Measurements from ENCODE around the gene AMZ1.
"Not testable (repeated sequence)": the region's sequence is repeated elsewhere in the genome, so short reads cannot be mapped to it uniquely, and the experiment has no call there.

AMZ1 gene

DNA sequence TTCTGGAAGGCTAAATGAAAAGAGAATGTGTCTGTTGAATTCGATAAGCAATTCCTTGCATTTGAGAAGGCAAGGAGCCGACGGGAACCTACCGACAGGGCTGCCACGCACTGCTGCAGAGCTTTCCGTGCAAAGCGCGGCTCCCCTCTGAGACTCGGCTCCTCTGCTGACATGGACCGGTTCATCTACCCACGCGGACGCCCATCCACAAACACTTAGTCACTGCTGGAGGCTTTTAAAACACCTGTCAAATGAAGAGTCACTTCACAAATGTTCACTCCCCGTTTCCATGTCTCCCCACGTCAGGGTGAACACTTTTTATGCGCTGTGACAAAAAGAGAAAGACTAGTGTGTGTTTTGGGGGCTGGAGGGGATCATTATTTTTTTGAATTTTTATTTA lies 32.0 kb downstream of the AMZ1 start:
- no peak for DNase-seq (ENCODE audit: low read depth)
- TF ChIP-seq, protein P1, sequence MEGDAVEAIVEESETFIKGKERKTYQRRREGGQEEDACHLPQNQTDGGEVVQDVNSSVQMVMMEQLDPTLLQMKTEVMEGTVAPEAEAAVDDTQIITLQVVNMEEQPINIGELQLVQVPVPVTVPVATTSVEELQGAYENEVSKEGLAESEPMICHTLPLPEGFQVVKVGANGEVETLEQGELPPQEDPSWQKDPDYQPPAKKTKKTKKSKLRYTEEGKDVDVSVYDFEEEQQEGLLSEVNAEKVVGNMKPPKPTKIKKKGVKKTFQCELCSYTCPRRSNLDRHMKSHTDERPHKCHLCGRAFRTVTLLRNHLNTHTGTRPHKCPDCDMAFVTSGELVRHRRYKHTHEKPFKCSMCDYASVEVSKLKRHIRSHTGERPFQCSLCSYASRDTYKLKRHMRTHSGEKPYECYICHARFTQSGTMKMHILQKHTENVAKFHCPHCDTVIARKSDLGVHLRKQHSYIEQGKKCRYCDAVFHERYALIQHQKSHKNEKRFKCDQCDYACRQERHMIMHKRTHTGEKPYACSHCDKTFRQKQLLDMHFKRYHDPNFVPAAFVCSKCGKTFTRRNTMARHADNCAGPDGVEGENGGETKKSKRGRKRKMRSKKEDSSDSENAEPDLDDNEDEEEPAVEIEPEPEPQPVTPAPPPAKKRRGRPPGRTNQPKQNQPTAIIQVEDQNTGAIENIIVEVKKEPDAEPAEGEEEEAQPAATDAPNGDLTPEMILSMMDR (IDR thresholded peaks at IDR 0.05; ENCODE audit: control insufficient read depth, extremely low read depth, insufficient read depth): no peak
- no peak overlapping the region for H3K4me3 ChIP-seq (ENCODE audit: low read depth, low read length)

DNA sequence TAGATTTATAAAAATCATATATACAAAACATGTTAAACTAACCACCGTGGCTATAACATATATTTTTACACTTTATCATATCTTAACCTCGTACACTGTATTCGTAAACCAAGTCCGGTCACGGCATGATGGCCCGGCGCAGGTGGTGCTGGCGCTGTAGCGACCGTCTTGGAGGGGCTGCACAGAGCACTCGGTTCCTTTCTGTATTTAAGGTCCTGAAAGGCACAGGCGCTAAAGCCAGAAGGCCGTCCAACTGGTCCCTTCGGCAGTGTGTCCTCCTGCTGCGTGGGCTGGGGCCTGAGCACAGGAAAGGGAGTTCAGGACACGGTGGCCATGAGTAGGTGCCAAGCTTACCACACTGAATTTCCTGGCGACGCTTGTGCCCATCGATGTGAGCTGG lies 33.8 kb downstream of the AMZ1 start:
- no peak for DNase-seq (ENCODE audit: low read depth)
- TF ChIP-seq, protein P1 (IDR thresholded peaks at IDR 0.05; ENCODE audit: control insufficient read depth, extremely low read depth, insufficient read depth): no peak
- H3K4me3 ChIP-seq (ENCODE audit: low read depth, low read length): no peak overlapping the region

DNA sequence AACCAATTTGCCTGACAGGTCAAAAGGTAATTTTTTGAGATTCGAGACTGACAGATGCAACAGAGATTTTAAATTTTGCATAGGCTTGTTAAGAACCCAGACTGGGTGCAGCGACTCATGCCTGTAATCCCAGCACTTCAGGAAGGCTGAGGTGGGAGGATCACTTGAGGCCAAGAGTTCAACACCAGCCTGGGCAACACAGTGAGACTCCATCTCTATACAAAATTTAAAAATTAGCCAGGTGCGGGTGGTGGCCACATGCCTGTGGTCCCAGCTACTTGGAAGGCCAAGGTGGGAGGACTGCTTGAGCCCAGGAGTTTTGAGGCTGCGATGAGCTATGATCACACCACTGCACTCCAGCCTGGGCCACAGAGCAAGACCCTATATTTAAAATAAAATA lies 34.6 kb downstream of the AMZ1 start:
- no peak overlapping the region for H3K4me3 ChIP-seq (ENCODE audit: low read depth, low read length)
- TF ChIP-seq, protein P1 (IDR thresholded peaks at IDR 0.05; ENCODE audit: control insufficient read depth, extremely low read depth, insufficient read depth): no peak
- no peak for DNase-seq (ENCODE audit: low read depth)

DNA sequence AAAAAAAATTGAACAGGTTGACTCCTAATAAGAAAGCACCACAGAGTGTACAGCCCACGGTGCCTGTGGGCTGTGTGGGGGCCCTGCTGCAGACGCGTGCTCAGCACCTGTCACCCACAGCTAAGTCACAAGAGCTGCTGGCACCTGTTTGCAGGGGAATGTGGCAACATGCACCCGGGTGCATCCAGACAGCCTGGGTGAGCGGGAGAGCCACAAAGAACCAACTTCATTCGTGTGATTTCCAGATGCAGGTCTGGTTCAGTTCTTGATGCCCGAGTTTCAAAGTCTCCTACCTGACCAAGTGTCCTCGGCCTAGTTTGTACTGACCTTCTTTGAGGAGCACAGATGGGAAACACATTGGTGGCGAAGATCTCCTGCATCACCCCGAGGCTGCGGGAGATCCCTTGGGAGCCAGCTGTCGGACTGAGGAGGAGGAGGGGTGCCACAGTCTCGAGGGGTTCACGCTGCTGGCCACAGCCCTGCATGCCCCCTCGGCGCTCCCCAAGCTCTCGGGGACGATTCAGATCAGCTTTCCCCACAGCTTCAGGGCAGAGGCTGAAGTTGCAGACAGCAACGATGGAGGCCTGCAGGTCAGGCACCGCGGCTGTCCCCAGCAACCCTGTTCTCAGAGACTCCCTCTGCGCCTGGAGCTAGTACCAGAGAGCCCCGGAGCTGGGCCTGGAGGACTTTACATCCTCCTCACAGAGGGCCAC lies 35.3 kb downstream of the AMZ1 start:
- no peak for DNase-seq (ENCODE audit: low read depth)
- TF ChIP-seq, protein P1 (IDR thresholded peaks at IDR 0.05; ENCODE audit: control insufficient read depth, extremely low read depth, insufficient read depth): no peak

DNA sequence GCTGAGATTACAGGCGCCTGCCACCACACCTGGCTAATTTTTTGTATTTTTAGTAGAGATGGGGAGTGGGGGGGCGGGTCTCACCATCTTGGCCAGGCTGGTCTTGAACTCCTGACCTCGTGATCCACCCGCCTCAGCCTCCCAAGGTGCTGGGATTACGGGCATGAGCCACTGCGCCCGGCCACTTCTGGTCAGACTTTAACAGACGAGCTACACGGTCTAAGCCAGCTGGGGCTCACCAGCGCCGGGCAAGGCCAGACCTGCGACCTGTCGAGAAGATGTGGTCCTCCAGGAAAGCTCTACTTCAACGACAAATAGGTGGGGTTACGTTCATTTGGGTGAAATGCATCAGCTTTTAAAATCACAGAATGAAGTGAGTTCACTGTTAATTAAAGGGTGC lies 36.0 kb downstream of the AMZ1 start:
- H3K4me3 ChIP-seq (ENCODE audit: low read depth, low read length); DNase-seq (ENCODE audit: low read depth): not testable (repeated sequence)

More for the DNA sequence above, 35.3 kb downstream of the AMZ1 start:
- H3K4me3 ChIP-seq (ENCODE audit: low read depth, low read length): no peak overlapping the region

DNA sequence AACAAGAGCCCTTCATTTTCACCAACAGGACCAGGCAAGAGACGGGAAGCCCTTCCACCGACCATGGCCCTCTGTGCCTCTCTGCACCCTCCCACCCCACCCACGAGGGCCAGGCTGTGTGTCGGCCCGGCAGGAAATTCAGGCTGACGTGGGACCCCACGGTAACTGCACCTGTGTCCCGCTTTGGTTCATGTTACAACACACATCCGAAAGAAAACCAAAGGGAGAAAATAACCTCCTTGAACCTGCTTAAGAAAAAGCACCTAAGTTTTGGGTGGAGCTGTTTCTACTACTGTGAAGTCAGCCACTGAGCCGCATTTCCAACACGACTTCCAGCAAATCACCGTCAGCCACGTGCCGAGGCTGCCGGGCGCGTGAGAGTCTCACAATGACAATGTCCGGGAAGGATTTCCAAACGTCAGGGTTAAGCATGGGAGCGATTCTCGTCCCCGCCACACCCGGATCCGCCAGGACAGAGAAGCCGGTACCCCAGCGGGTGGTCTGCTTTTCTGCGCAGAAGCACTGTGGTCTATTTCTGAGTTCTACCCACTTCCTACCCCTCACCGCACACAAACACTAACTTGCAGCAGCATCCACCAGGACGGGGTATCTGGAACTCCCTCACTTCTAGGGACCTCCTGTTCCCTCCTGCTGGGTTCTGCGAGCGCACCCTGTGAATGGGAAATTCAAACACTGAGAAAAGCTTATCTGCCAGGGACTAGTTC lies 36.6 kb downstream of the AMZ1 start:
- no peak overlapping the region for H3K4me3 ChIP-seq (ENCODE audit: low read depth, low read length)
- no peak for DNase-seq (ENCODE audit: low read depth)
- TF ChIP-seq, protein P1 (IDR thresholded peaks at IDR 0.05; ENCODE audit: control insufficient read depth, extremely low read depth, insufficient read depth): no peak

DNA sequence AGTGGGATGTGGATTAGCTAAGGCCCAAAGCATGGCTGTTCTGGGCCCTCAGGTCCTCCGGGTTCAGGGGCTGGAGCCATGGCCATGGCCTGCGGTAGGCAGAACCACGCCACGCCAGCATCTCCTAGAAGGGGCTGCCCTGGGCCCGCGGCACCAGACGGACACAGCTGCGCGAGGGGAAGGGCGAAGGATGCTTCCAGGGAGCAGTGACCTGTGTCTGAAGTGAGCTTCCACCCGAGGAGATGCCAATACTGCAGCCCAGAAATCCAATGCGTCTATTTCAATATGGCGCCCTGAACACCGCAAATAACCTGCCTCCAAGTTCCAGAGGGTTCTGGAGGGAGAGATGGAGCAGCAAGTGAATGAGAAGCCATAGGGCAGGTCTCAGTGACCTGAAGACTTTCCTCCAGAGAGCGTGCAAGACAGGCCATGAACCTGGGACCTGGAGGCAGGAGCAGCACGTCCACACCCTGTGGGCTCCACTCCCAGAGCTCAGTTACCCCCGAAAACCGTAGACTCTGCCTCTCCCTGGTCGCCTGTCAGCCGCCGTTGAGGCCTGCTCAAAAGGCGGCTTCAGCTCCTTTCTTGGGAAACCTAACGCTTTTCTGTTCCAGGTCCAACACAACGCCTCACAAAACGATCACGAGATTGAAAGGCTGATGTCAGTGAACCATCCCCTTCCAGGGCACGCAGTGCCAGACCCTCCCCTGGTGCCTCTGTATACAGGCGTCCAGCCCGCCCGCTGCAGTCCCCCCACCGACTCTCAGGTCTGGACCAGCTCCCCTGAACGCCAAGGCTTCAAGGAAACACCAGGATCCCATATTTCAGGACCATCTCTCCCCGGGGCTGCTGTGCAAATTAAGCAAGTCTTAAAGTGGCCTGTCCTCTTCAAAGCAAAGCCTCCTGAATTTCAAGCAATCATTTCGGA lies 37.4 kb downstream of the AMZ1 start:
- no peak for DNase-seq (ENCODE audit: low read depth)
- TF ChIP-seq, protein P1 (IDR thresholded peaks at IDR 0.05; ENCODE audit: control insufficient read depth, extremely low read depth, insufficient read depth): no peak
- H3K4me3 ChIP-seq (ENCODE audit: low read depth, low read length): no peak overlapping the region

Data from LNCaP clone FGC (cell line).